WTC11 (cell line): ENCODE data around the gene ENTPD8.

Experiments used
- CTCF ChIP-seq: fragments of 200-600 bp; IDR thresholded peaks from 2 replicates; pipeline ENCODE4 v1.8.0; 2022; ENCODE audit warnings: antibody characterized with exemption
- NR2C2 ChIP-seq: sonication (generic); formaldehyde crosslinking; IDR thresholded peaks from 2 replicates; pipeline ENCODE4 v1.8.0; 2022; ENCODE audit warnings: mild to moderate bottlenecking, missing genetic modification reagents
- ZNF232 ChIP-seq: sonication (generic); formaldehyde crosslinking; IDR thresholded peaks from 2 replicates; pipeline ENCODE4 v1.8.0; 2022; ENCODE audit warnings: mild to moderate bottlenecking, missing genetic modification reagents
- ZNF317 ChIP-seq: sonication (generic); formaldehyde crosslinking; IDR thresholded peaks from 2 replicates; pipeline ENCODE4 v1.8.1; 2023; ENCODE audit warnings: low read depth, mild to moderate bottlenecking, moderate library complexity, missing genetic modification reagents, borderline replicate concordance
- ZNF423 ChIP-seq: fragments of 250-450 bp; sonication (Bioruptor Pico); IDR thresholded peaks from 2 replicates; pipeline ENCODE4 v2.1.2; 2022; ENCODE audit warnings: mild to moderate bottlenecking, moderate library complexity

- TF ChIP-seq ZNF317 (CRISPR knock-in tag), result no peak
- no peak for TF ChIP-seq CTCF
- TF ChIP-seq ZNF232 (CRISPR knock-in tag), result no peak
- TF ChIP-seq NR2C2 (CRISPR knock-in tag), result no peak
- no peak for TF ChIP-seq ZNF423 (CRISPR knock-in tag)
Measured at GRCh38 chr9:137428311-137428630, 12.9 kb downstream of the ENTPD8 start.
